ENCODE data around the gene SAMD4B. TPM values are rescaled to one million over a fixed set of nuclear protein-coding genes. Genes with fewer than 3 reads are reported as not detected.

SAMD4B gene
- total and polyA plus RNA-seq, 2 donors from 2014 or later: 92.9 to 100 TPM

GRCh38 chr19:39365531-39365930 is 23.3 kb downstream of the SAMD4B start:
- Histone ChIP-seq H3K4me1 (ENCODE audit: control insufficient read depth in 2 of 3, insufficient read depth in 2 of 3, low read depth in 1 of 3, low read length in 3 of 3) (peaks cover 0 to 19% (median 17%) of the 10 kb centered on the region in 3 donors), H3K9ac (ENCODE audit: low read length in 3 of 3) (no peak overlapping the region), H3K27me3 (ENCODE audit: control insufficient read depth, insufficient read depth, low read length) (no peaks in the 10 kb centered on the region), H3K4me3 (ENCODE audit: low read length in 3 of 3) (no peak overlapping the region), H3K27ac (ENCODE audit: low read depth in 2 of 2, low read length in 2 of 2) (no peak overlapping the region), H3K36me3 (ENCODE audit: control insufficient read depth in 2 of 3, insufficient read depth in 3 of 3, low read length in 3 of 3) (peaks cover 5 to 23% (median 17%) of the 10 kb centered on the region in 3 donors), H3K9me3 (ENCODE audit: control insufficient read depth in 2 of 3, insufficient read depth in 1 of 3, low read length in 3 of 3) (no peaks in the 10 kb centered on the region)
- intact Hi-C loops (cut with DNase I): no loop called here
- FAIRE-seq (no peak), DNase-seq (no peak)
- TF ChIP-seq, protein P1, sequence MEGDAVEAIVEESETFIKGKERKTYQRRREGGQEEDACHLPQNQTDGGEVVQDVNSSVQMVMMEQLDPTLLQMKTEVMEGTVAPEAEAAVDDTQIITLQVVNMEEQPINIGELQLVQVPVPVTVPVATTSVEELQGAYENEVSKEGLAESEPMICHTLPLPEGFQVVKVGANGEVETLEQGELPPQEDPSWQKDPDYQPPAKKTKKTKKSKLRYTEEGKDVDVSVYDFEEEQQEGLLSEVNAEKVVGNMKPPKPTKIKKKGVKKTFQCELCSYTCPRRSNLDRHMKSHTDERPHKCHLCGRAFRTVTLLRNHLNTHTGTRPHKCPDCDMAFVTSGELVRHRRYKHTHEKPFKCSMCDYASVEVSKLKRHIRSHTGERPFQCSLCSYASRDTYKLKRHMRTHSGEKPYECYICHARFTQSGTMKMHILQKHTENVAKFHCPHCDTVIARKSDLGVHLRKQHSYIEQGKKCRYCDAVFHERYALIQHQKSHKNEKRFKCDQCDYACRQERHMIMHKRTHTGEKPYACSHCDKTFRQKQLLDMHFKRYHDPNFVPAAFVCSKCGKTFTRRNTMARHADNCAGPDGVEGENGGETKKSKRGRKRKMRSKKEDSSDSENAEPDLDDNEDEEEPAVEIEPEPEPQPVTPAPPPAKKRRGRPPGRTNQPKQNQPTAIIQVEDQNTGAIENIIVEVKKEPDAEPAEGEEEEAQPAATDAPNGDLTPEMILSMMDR (IDR thresholded peaks at IDR 0.05; ENCODE audit: borderline replicate concordance, extremely low read depth, insufficient read depth): no peak

DNA sequence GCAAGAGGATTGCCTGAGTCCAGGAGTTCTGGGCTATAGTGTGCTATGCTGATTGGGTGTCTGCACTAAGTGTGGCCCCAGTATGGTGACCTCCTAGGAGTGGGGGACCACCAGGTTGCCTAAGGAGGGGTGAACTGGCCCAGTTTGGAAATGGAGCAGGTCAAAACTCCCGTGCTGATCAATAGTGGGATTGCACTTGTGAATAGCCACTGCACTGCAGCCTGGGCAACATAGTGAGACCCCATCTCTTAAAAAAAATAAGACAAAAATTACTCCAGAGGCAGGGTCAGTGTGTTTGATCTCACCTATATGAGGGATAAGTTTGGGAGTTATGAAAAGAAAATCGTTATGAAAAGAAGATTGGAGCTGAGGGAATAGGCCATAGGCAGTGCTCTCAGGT is 27.0 kb downstream of the SAMD4B start:
- DNase-seq (no peak), FAIRE-seq (no peak)
- peaks cover 9 to 23% (median 18%) of the 10 kb centered on the region in 3 donors for H3K36me3 ChIP-seq (ENCODE audit: control insufficient read depth in 2 of 3, insufficient read depth in 3 of 3, low read length in 3 of 3)
- no peak overlapping the region for H3K27ac ChIP-seq (ENCODE audit: low read depth in 2 of 2, low read length in 2 of 2)
- H3K27me3 ChIP-seq (ENCODE audit: control insufficient read depth, insufficient read depth, low read length): no peaks in the 10 kb centered on the region
- intact Hi-C loops (cut with DNase I): no loop called here
- no peak overlapping the region for H3K4me3 ChIP-seq (ENCODE audit: low read length in 3 of 3)
- peaks cover 0 to 16% (median 10%) of the 10 kb centered on the region in 3 donors for H3K4me1 ChIP-seq (ENCODE audit: control insufficient read depth in 2 of 3, insufficient read depth in 2 of 3, low read depth in 1 of 3, low read length in 3 of 3)
- TF ChIP-seq, protein P1 (IDR thresholded peaks at IDR 0.05; ENCODE audit: borderline replicate concordance, extremely low read depth, insufficient read depth): no peak
- H3K9me3 ChIP-seq (ENCODE audit: control insufficient read depth in 2 of 3, insufficient read depth in 1 of 3, low read length in 3 of 3): no peaks in the 10 kb centered on the region
- H3K9ac ChIP-seq (ENCODE audit: low read length in 3 of 3): no peak overlapping the region

DNA sequence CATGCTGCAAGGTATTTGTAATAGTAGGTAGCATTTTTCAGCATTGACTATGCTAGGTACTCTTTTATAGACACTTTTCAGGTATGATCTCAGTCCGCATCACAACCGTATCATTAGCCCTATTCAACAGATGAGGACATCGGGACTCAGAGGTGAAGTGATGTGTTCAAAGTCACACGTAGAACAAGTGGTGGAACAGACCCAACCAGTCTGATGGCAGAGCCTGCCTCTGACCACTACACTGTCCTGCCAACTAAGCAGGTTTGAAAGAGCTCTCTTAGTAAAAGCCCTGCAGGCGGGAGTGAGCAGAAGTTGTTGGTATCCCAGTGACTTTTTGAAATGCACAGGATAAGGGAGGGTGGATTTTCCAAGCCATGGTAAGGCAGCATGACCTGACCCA is 28.5 kb downstream of the SAMD4B start:
- FAIRE-seq (no peak), DNase-seq (no peak)
- H3K9ac ChIP-seq (ENCODE audit: low read length in 3 of 3): no peak overlapping the region
- no peak overlapping the region for H3K4me3 ChIP-seq (ENCODE audit: low read length in 3 of 3)
- TF ChIP-seq, protein P1 (IDR thresholded peaks at IDR 0.05; ENCODE audit: borderline replicate concordance, extremely low read depth, insufficient read depth): no peak
- intact Hi-C loops (cut with DNase I): no loop called here
- H3K27me3 ChIP-seq (ENCODE audit: control insufficient read depth, insufficient read depth, low read length): no peaks in the 10 kb centered on the region
- H3K9me3 ChIP-seq (ENCODE audit: control insufficient read depth in 2 of 3, insufficient read depth in 1 of 3, low read length in 3 of 3): no peaks in the 10 kb centered on the region
- H3K4me1 ChIP-seq (ENCODE audit: control insufficient read depth in 2 of 3, insufficient read depth in 2 of 3, low read depth in 1 of 3, low read length in 3 of 3): peaks cover 0 to 16% (median 10%) of the 10 kb centered on the region in 3 donors
- peaks cover 7 to 31% (median 22%) of the 10 kb centered on the region in 3 donors for H3K36me3 ChIP-seq (ENCODE audit: control insufficient read depth in 2 of 3, insufficient read depth in 3 of 3, low read length in 3 of 3)
- no peak overlapping the region for H3K27ac ChIP-seq (ENCODE audit: low read depth in 2 of 2, low read length in 2 of 2)
